Epithelial cell of esophagus (primary cell): Measurements from ENCODE around the gene H2BK1.

Experiments
- DNase-seq: peaks from one replicate; pipeline ENCODE4 v3.0.0; 2010; ENCODE audit warnings: low read depth
- H3K4me3 ChIP-seq: 2 replicates; pipeline ENCODE4 v1.5.1; 2011; ENCODE audit warnings: mild to moderate bottlenecking, low read length, control low read depth
- TF ChIP-seq, protein P1 (sequence below): IDR thresholded peaks from 2 replicates; pipeline ENCODE4 v1.5.1; 2011; ENCODE audit warnings: low read depth, mild to moderate bottlenecking, low read length, control low read depth, inconsistent platforms; ENCODE audit not compliant: insufficient read depth; ENCODE audit errors: missing control alignments

The H2BK1 gene

GRCh38 chr7:151237244-151238189 is 27.2 kb upstream of the H2BK1 start:
- TF ChIP-seq, protein P1, sequence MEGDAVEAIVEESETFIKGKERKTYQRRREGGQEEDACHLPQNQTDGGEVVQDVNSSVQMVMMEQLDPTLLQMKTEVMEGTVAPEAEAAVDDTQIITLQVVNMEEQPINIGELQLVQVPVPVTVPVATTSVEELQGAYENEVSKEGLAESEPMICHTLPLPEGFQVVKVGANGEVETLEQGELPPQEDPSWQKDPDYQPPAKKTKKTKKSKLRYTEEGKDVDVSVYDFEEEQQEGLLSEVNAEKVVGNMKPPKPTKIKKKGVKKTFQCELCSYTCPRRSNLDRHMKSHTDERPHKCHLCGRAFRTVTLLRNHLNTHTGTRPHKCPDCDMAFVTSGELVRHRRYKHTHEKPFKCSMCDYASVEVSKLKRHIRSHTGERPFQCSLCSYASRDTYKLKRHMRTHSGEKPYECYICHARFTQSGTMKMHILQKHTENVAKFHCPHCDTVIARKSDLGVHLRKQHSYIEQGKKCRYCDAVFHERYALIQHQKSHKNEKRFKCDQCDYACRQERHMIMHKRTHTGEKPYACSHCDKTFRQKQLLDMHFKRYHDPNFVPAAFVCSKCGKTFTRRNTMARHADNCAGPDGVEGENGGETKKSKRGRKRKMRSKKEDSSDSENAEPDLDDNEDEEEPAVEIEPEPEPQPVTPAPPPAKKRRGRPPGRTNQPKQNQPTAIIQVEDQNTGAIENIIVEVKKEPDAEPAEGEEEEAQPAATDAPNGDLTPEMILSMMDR, result no peak
- no peak for DNase-seq
- no peak overlapping the region for H3K4me3 ChIP-seq

GRCh38 chr7:151236406-151236805 is 26.1 kb upstream of the H2BK1 start:
- no peak for DNase-seq
- TF ChIP-seq, protein P1, result no peak
- no peak overlapping the region for H3K4me3 ChIP-seq

DNA sequence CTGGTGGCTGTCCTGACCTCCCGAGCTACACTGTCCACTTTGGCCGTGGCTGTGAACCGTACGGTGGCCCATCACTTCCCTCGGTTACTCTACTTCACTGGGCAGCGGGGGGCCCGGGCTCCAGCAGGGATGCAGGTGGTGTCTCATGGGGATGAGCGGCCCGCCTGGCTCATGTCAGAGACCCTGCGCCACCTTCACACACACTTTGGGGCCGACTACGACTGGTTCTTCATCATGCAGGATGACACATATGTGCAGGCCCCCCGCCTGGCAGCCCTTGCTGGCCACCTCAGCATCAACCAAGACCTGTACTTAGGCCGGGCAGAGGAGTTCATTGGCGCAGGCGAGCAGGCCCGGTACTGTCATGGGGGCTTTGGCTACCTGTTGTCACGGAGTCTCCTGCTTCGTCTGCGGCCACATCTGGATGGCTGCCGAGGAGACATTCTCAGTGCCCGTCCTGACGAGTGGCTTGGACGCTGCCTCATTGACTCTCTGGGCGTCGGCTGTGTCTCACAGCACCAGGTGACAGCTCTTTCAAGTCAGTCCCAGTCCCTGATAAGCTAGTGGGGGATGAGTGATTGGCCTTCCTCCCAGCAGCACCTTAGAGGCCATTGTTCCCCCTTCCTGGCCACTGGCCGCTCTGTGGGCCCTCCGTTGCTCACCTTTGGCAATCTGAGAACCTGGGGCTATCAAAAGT is 25.0 kb upstream of the H2BK1 start:
- TF ChIP-seq, protein P1, result no peak
- H3K4me3 ChIP-seq, result no peak overlapping the region
- no peak for DNase-seq

GRCh38 chr7:151233804-151234203 is 23.5 kb upstream of the H2BK1 start:
- H3K4me3 ChIP-seq, result peak overlapping the region; percentile 94
- TF ChIP-seq, protein P1, result no peak
- no peak for DNase-seq

GRCh38 chr7:151232917-151233701 is 22.8 kb upstream of the H2BK1 start:
- DNase-seq, result peak; percentile 87
- TF ChIP-seq, protein P1, result no peak
- peak overlapping the region; percentile 94 for H3K4me3 ChIP-seq

DNA sequence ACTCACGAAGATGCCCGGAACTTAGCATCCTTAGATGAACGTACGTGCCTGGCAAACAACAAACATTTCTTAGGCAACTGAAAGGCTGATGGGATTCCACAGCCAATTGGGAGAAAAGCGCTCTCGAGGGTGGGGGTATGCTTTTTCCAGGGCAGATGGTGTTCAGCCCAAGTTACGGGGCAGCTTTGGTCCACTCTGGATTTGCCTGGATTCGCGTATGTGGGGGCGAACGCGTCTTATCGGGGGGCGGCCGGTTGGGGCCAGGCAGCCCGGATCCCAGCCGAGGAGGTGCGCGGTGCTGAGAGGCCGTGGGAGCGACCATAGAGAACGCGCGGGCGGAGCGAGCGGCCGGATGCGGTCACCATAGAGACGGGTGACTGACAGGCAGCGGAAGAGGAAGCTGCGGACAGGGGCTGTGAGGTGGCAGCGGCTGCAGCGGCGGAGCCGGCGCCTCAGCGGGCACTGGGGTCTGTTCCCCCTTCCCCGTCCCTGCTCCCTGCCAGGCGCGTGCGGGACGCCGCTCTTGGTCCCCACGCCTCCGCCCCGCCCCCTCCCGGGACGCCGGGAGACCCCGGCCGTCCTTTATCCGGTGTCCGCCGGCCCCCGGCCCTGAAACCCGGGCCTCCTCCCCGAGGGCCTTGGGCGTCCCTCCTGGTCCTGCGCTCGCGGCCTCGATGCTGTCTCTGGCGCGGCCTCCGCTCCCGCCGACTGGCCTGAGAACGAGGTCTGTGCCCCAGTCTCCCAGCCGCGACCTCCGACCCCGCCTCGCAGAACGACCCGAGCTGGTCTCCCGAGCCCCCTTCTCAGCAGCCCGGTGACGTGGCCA is 22.0 kb upstream of the H2BK1 start, which contains the start of gene CHPF2:
TSS of gene CHPF2 (plus strand) at position 393 of the 826 bp plus-strand sequence. CDS start 1,529 bp downstream, outside the sequence.
- peak; percentile 91 for DNase-seq
- TF ChIP-seq, protein P1, result no peak
- H3K4me3 ChIP-seq, result peak within 1 kb of the TSS; percentile 94
